ENCODE data around the gene EPB41L5. TPM values are rescaled to one million over a fixed set of nuclear protein-coding genes. Genes with fewer than 3 reads are reported as not detected.
"Not testable (repeated sequence)": the region's sequence is repeated elsewhere in the genome, so short reads cannot be mapped to it uniquely, and the experiment has no call there.

The EPB41L5 gene
- total RNA-seq, result 1 to 10 TPM; 3.8 to 5.6 TPM

GRCh38 chr2:120012771-120013596 is at the start of gene EPB41L5:
Gene EPB41L5, plus strand, starts transcription at chr2:120013077. Its CDS starts 6,008 bp downstream, at chr2:120019085.
- Mint-ChIP-seq H3K27ac (no peak within 1 kb of the TSS), H3K27me3 (ENCODE audit: low read depth) (peaks cover 3% of the 10 kb centered on the region), H3K4me1 (ENCODE audit: low read depth) (peaks cover 13% of the 10 kb centered on the region)

GRCh38 chr2:119981896-119982295 is 31.0 kb upstream of the EPB41L5 start:
- CTCF ChIA-PET, result interaction anchor here (1.4 kb wide), 1 partner anchor 11 kb away, joined by 3 read pairs; no protein-coding TSS in a partner anchor
- H3K4me1 Mint-ChIP-seq (ENCODE audit: low read depth), result no peaks in the 10 kb centered on the region
- POLR2A ChIA-PET, result no interaction called here

More at GRCh38 chr2:120012771-120013596, at the start of gene EPB41L5:
- POLR2A ChIA-PET, result interaction anchor here (0.6 to 1.3 kb wide), 3 partner anchors 163 to 595 kb away, joined by 3 to 7 read pairs (median 5); no protein-coding TSS in a partner anchor
- no peaks in the 10 kb centered on the region for H3K36me3 Mint-ChIP-seq (ENCODE audit: low read depth)
- peak within 1 kb of the TSS; percentile 76 for H3K4me3 Mint-ChIP-seq
- peak; percentile 97 for ATAC-seq
- CTCF ChIA-PET, result interaction anchor here (0.7 to 2.8 kb wide), 6 partner anchors 8 to 300 kb away, joined by 3 to 19 read pairs (median 3); no protein-coding TSS in a partner anchor
- DNase-seq, result peak; percentile 91
- H3K9me3 Mint-ChIP-seq (ENCODE audit: insufficient read depth), result no peaks in the 10 kb centered on the region

GRCh38 chr2:119982506-119982905 is 30.4 kb upstream of the EPB41L5 start:
- Mint-ChIP-seq H3K36me3 (ENCODE audit: low read depth) (peaks cover 21% of the 10 kb centered on the region), H3K27me3 (ENCODE audit: low read depth) (no peaks in the 10 kb centered on the region), H3K4me1 (ENCODE audit: low read depth) (no peaks in the 10 kb centered on the region), H3K9me3 (ENCODE audit: insufficient read depth) (no peaks in the 10 kb centered on the region), H3K4me3 (no peak overlapping the region), H3K27ac (no peak overlapping the region)
- ATAC-seq (no peak), DNase-seq (no peak)
- CTCF ChIA-PET, result interaction anchor here (1.4 kb wide), 1 partner anchor 11 kb away, joined by 3 read pairs; no protein-coding TSS in a partner anchor
- POLR2A ChIA-PET, result no interaction called here

More at GRCh38 chr2:119981896-119982295, 31.0 kb upstream of the EPB41L5 start:
- no peaks in the 10 kb centered on the region for H3K27me3 Mint-ChIP-seq (ENCODE audit: low read depth)
- no peak overlapping the region for H3K27ac Mint-ChIP-seq
- no peaks in the 10 kb centered on the region for H3K9me3 Mint-ChIP-seq (ENCODE audit: insufficient read depth)
- H3K36me3 Mint-ChIP-seq (ENCODE audit: low read depth), result peaks cover 27% of the 10 kb centered on the region
- no peak overlapping the region for H3K4me3 Mint-ChIP-seq
- no peak for DNase-seq
- ATAC-seq, result no peak

GRCh38 chr2:119983108-119983507 is 29.8 kb upstream of the EPB41L5 start:
- no peak overlapping the region for H3K27ac Mint-ChIP-seq
- ATAC-seq (no peak), DNase-seq (no peak)
- ChIA-PET POLR2A (no interaction called here), CTCF (interaction anchor here (1.4 kb wide), 1 partner anchor 10 kb away, joined by 3 read pairs; no protein-coding TSS in a partner anchor)
- no peaks in the 10 kb centered on the region for H3K9me3 Mint-ChIP-seq (ENCODE audit: insufficient read depth)
- no peak overlapping the region for H3K4me3 Mint-ChIP-seq
- no peaks in the 10 kb centered on the region for H3K27me3 Mint-ChIP-seq (ENCODE audit: low read depth)
- H3K4me1 Mint-ChIP-seq (ENCODE audit: low read depth), result no peaks in the 10 kb centered on the region
- peaks cover 21% of the 10 kb centered on the region for H3K36me3 Mint-ChIP-seq (ENCODE audit: low read depth)

- Mint-ChIP-seq H3K9me3 (ENCODE audit: insufficient read depth) (no peaks in the 10 kb centered on the region), H3K36me3 (ENCODE audit: low read depth) (no peaks in the 10 kb centered on the region), H3K27ac (no peak overlapping the region), H3K27me3 (ENCODE audit: low read depth) (peaks cover 2% of the 10 kb centered on the region), H3K4me3 (no peak overlapping the region), H3K4me1 (ENCODE audit: low read depth) (no peaks in the 10 kb centered on the region)
- ChIA-PET POLR2A (no interaction called here), CTCF (no interaction called here)
- DNase-seq (no peak), ATAC-seq (no peak)
Observed at GRCh38 chr2:119996148-119996547, 16.7 kb upstream of the EPB41L5 start.

- H3K4me3 Mint-ChIP-seq; CTCF ChIA-PET; ATAC-seq; H3K4me1 Mint-ChIP-seq (ENCODE audit: low read depth); POLR2A ChIA-PET; DNase-seq; H3K9me3 Mint-ChIP-seq (ENCODE audit: insufficient read depth); H3K27me3 Mint-ChIP-seq (ENCODE audit: low read depth); H3K27ac Mint-ChIP-seq; H3K36me3 Mint-ChIP-seq (ENCODE audit: low read depth): not testable (repeated sequence)
Observed at GRCh38 chr2:119996896-119997891, 15.7 kb upstream of the EPB41L5 start.

GRCh38 chr2:120001471-120001870 is 11.4 kb upstream of the EPB41L5 start:
- ATAC-seq, result no peak
- Mint-ChIP-seq H3K27me3 (ENCODE audit: low read depth) (peaks cover 2% of the 10 kb centered on the region), H3K36me3 (ENCODE audit: low read depth) (no peaks in the 10 kb centered on the region), H3K9me3 (ENCODE audit: insufficient read depth) (no peaks in the 10 kb centered on the region), H3K27ac (no peak overlapping the region), H3K4me1 (ENCODE audit: low read depth) (peaks cover under 1% of the 10 kb centered on the region), H3K4me3 (no peak overlapping the region)
- CTCF ChIA-PET, result no interaction called here
- no peak for DNase-seq
- POLR2A ChIA-PET, result no interaction called here

GRCh38 chr2:120004254-120004653 is 8.6 kb upstream of the EPB41L5 start:
- CTCF ChIA-PET, result no interaction called here
- Mint-ChIP-seq H3K27me3 (ENCODE audit: low read depth) (peaks cover 2% of the 10 kb centered on the region), H3K36me3 (ENCODE audit: low read depth) (no peaks in the 10 kb centered on the region), H3K27ac (no peak overlapping the region), H3K4me3 (no peak overlapping the region), H3K9me3 (ENCODE audit: insufficient read depth) (no peaks in the 10 kb centered on the region), H3K4me1 (ENCODE audit: low read depth) (peaks cover 5% of the 10 kb centered on the region)
- no peak for ATAC-seq
- POLR2A ChIA-PET, result no interaction called here
- no peak for DNase-seq

- DNase-seq, result no peak
- Mint-ChIP-seq H3K9me3 (ENCODE audit: insufficient read depth) (no peaks in the 10 kb centered on the region), H3K27me3 (ENCODE audit: low read depth) (peaks cover under 1% of the 10 kb centered on the region), H3K36me3 (ENCODE audit: low read depth) (no peaks in the 10 kb centered on the region), H3K4me3 (no peak overlapping the region), H3K27ac (no peak overlapping the region), H3K4me1 (ENCODE audit: low read depth) (peaks cover 5% of the 10 kb centered on the region)
- ATAC-seq, result no peak
- ChIA-PET POLR2A (no interaction called here), CTCF (no interaction called here)
Observed at GRCh38 chr2:120005834-120006521, 6.9 kb upstream of the EPB41L5 start.

GRCh38 chr2:120007851-120008250 is 5.0 kb upstream of the EPB41L5 start:
- no peak overlapping the region for H3K4me3 Mint-ChIP-seq
- H3K27me3 Mint-ChIP-seq (ENCODE audit: low read depth), result no peaks in the 10 kb centered on the region
- ChIA-PET POLR2A (no interaction called here), CTCF (no interaction called here)
- H3K36me3 Mint-ChIP-seq (ENCODE audit: low read depth), result no peaks in the 10 kb centered on the region
- peaks cover 13% of the 10 kb centered on the region for H3K4me1 Mint-ChIP-seq (ENCODE audit: low read depth)
- no peaks in the 10 kb centered on the region for H3K9me3 Mint-ChIP-seq (ENCODE audit: insufficient read depth)
- no peak overlapping the region for H3K27ac Mint-ChIP-seq
- ATAC-seq (no peak), DNase-seq (no peak)

- peaks cover 3% of the 10 kb centered on the region for H3K27me3 Mint-ChIP-seq (ENCODE audit: low read depth)
- CTCF ChIA-PET, result interaction anchor here (0.7 to 2.8 kb wide), 7 partner anchors 8 to 301 kb away, joined by 3 to 19 read pairs (median 3); no protein-coding TSS in a partner anchor
- H3K4me1 Mint-ChIP-seq (ENCODE audit: low read depth), result peaks cover 13% of the 10 kb centered on the region
- H3K36me3 Mint-ChIP-seq (ENCODE audit: low read depth), result no peaks in the 10 kb centered on the region
- no peaks in the 10 kb centered on the region for H3K9me3 Mint-ChIP-seq (ENCODE audit: insufficient read depth)
- peak overlapping the region; percentile 58 for H3K4me3 Mint-ChIP-seq
- H3K27ac Mint-ChIP-seq, result no peak overlapping the region
- no peak for ATAC-seq
- no peak for DNase-seq
- POLR2A ChIA-PET, result interaction anchor here (0.6 to 1.3 kb wide), 3 partner anchors 164 to 596 kb away, joined by 3 to 7 read pairs (median 5); no protein-coding TSS in a partner anchor
Observed at GRCh38 chr2:120012363-120012762, 514 bp upstream of the EPB41L5 start.

All from activated CD8-positive, alpha-beta T cell treated with anti-CD3 and anti-CD28 coated beads, Interleukin-2, amount 10 ng/mL, durations not matched to agents 7 days and 5 days (primary cell).